ENCODE results near the gene RSPH6A. TPM values are rescaled to one million over a fixed set of nuclear protein-coding genes. Genes with fewer than 3 reads are reported as not detected.

RSPH6A gene
- total RNA-seq, 1 donor from 2014 or later = 0.28 TPM

DNA sequence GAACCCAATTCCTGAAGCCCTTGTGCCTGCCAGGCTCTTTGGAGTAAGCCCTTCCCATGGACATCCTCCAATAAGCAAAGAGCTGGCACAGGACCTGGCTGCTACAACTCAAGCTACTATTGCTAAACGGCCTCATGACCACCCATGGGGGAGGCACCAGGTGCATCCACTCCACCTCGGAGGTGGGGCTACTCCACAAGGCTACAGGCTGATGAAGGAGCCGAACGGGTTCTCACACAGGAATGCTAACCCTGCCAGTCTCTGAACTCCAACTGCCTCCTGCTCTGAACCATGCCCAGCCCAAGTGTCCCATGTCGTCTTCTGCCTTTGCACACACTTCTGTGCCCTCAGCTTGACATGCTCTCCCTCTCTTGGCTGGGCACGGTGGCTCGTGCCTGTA, 37.9 kb upstream of the RSPH6A start:
- TF ChIP-seq, protein P1, sequence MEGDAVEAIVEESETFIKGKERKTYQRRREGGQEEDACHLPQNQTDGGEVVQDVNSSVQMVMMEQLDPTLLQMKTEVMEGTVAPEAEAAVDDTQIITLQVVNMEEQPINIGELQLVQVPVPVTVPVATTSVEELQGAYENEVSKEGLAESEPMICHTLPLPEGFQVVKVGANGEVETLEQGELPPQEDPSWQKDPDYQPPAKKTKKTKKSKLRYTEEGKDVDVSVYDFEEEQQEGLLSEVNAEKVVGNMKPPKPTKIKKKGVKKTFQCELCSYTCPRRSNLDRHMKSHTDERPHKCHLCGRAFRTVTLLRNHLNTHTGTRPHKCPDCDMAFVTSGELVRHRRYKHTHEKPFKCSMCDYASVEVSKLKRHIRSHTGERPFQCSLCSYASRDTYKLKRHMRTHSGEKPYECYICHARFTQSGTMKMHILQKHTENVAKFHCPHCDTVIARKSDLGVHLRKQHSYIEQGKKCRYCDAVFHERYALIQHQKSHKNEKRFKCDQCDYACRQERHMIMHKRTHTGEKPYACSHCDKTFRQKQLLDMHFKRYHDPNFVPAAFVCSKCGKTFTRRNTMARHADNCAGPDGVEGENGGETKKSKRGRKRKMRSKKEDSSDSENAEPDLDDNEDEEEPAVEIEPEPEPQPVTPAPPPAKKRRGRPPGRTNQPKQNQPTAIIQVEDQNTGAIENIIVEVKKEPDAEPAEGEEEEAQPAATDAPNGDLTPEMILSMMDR (IDR thresholded peaks at IDR 0.05; ENCODE audit: unreplicated experiment) = no peak
- H3K4me1 Mint-ChIP-seq (ENCODE audit: unreplicated experiment) = peaks cover 3% of the 10 kb centered on the region
- no peak overlapping the region for H3K4me3 Mint-ChIP-seq (ENCODE audit: unreplicated experiment)
- H3K27ac Mint-ChIP-seq (ENCODE audit: unreplicated experiment) = no peak overlapping the region
- no peak for DNase-seq (ENCODE audit: low spot score)
- H3K36me3 Mint-ChIP-seq (ENCODE audit: low read depth, unreplicated experiment) = peaks cover 29% of the 10 kb centered on the region
- peaks cover 5% of the 10 kb centered on the region for H3K27me3 Mint-ChIP-seq (ENCODE audit: unreplicated experiment)
- H3K9me3 Mint-ChIP-seq (ENCODE audit: unreplicated experiment) = no peaks in the 10 kb centered on the region

DNA sequence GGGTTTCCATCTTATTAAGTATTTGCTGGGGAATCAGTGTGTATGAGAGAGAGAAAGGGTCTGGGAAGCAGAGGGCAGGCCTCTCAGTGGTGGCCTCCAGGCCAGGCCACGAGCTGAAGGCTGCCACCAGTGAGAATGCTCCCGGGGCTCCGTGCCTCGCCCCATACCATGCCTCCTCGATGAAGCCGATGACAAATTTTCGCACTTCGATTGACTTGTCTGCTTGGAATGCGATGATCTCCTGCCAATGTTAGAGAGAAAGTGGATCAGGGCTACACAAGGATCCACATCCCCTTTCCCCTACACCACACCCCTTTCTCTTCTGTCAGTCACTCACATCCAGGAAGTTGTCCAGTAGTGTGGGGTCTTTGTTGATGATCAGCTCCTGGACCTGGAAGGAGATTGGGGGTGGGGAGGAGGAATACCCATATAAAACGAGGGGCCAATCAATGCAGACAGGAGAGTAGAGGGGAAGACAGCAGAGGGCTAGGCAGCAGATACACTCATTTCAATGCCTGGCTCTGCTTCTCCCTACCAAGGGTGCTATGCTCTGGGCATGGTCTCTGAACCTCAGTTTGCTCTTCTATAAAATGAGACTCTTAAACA, 37.1 kb upstream of the RSPH6A start:
- TF ChIP-seq, protein P1 (IDR thresholded peaks at IDR 0.05; ENCODE audit: unreplicated experiment) = no peak

DNA sequence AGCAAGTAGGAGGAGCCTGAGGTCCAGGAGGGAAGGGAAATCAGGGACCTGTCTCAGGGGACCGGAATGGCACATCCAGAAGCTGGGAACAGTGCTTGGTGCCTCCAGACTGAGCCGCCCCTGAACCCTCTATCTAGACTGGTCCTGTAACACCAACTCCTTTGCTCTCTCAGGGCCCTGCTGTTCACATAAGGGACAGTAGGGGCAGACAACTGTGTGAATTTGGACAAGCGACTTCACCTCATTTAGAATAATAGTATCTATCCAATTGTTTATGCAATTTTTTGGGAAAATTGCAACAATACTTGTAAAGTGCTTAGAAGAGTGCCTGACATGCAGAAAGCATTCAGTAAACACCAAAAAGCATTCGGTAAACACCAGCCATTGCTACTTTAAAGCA, 33.8 kb upstream of the RSPH6A start:
- H3K9me3 Mint-ChIP-seq (ENCODE audit: unreplicated experiment) = no peaks in the 10 kb centered on the region
- H3K4me1 Mint-ChIP-seq (ENCODE audit: unreplicated experiment) = peaks cover 3% of the 10 kb centered on the region
- no peak overlapping the region for H3K27ac Mint-ChIP-seq (ENCODE audit: unreplicated experiment)
- H3K27me3 Mint-ChIP-seq (ENCODE audit: unreplicated experiment) = no peaks in the 10 kb centered on the region
- peaks cover 46% of the 10 kb centered on the region for H3K36me3 Mint-ChIP-seq (ENCODE audit: low read depth, unreplicated experiment)
- TF ChIP-seq, protein P1 (IDR thresholded peaks at IDR 0.05; ENCODE audit: unreplicated experiment) = no peak
- no peak overlapping the region for H3K4me3 Mint-ChIP-seq (ENCODE audit: unreplicated experiment)
- no peak for DNase-seq (ENCODE audit: low spot score)

More for the DNA sequence above, 37.1 kb upstream of the RSPH6A start:
- peak overlapping the region; percentile 49 for H3K4me3 Mint-ChIP-seq (ENCODE audit: unreplicated experiment)
- H3K36me3 Mint-ChIP-seq (ENCODE audit: low read depth, unreplicated experiment) = peaks cover 35% of the 10 kb centered on the region
- H3K27me3 Mint-ChIP-seq (ENCODE audit: unreplicated experiment) = peaks cover 4% of the 10 kb centered on the region
- peaks cover 3% of the 10 kb centered on the region for H3K4me1 Mint-ChIP-seq (ENCODE audit: unreplicated experiment)
- no peaks in the 10 kb centered on the region for H3K9me3 Mint-ChIP-seq (ENCODE audit: unreplicated experiment)
- no peak overlapping the region for H3K27ac Mint-ChIP-seq (ENCODE audit: unreplicated experiment)
- DNase-seq (ENCODE audit: low spot score) = no peak

DNA sequence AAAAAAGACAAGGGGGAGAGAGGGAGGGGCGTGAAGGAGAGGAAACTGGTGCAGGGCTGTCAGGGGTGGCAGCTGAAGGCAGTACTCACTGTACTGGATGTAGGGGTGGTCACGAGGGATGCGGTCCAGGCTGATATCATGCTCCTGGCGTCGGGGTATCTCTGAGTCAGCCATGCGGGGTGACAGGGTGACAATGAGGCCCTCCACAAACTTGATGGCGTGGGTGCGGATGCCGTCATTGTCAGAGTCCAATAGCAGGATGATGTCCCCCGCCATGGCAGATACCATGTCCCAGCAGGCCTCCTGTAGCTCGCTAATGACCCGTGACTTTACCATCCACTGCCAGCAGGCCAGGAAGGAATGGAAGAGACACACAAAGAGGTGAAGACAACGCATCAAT, 32.6 kb upstream of the RSPH6A start:
- DNase-seq (ENCODE audit: low spot score) = no peak
- TF ChIP-seq, protein P1 (IDR thresholded peaks at IDR 0.05; ENCODE audit: unreplicated experiment) = no peak
- Mint-ChIP-seq H3K4me3 (ENCODE audit: unreplicated experiment) (peak overlapping the region; percentile 76), H3K27me3 (ENCODE audit: unreplicated experiment) (no peaks in the 10 kb centered on the region), H3K27ac (ENCODE audit: unreplicated experiment) (no peak overlapping the region), H3K4me1 (ENCODE audit: unreplicated experiment) (peaks cover 3% of the 10 kb centered on the region), H3K9me3 (ENCODE audit: unreplicated experiment) (no peaks in the 10 kb centered on the region), H3K36me3 (ENCODE audit: low read depth, unreplicated experiment) (peaks cover 52% of the 10 kb centered on the region)

DNA sequence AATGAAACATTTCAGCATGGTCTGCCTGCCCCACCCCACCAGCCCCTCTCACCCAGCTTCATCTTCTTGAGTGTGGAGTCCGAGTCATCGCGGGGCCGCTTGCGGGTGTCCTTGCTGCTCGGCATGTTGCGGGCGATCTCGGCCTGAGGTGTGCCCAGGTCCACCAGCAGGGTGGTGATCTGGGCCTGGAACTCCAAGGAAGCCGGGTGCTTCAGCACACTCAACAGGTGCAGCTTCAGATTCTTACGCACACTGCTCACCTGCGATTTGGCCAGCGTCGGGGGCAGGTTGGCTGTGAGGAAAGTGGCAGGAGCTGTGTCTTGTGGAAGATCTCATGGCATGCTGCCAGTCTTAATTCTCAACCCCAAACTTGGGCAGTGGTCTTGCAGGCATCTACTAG, 27.1 kb upstream of the RSPH6A start:
- TF ChIP-seq, protein P1 (IDR thresholded peaks at IDR 0.05; ENCODE audit: unreplicated experiment) = no peak
- DNase-seq (ENCODE audit: low spot score) = no peak
- H3K36me3 Mint-ChIP-seq (ENCODE audit: low read depth, unreplicated experiment) = peaks cover 52% of the 10 kb centered on the region
- H3K4me1 Mint-ChIP-seq (ENCODE audit: unreplicated experiment) = no peaks in the 10 kb centered on the region
- no peaks in the 10 kb centered on the region for H3K9me3 Mint-ChIP-seq (ENCODE audit: unreplicated experiment)
- H3K27ac Mint-ChIP-seq (ENCODE audit: unreplicated experiment) = no peak overlapping the region
- H3K4me3 Mint-ChIP-seq (ENCODE audit: unreplicated experiment) = peak overlapping the region; percentile 39
- no peaks in the 10 kb centered on the region for H3K27me3 Mint-ChIP-seq (ENCODE audit: unreplicated experiment)

Data from endothelial cell (in vitro differentiated cells).